Brain microvascular endothelial cell (primary cell): ENCODE results near the gene MED16.

Experiments
- DNase-seq: peaks from one replicate; pipeline ENCODE4 v3.0.0-alpha.2; 2020
- H3K27ac ChIP-seq: fragments of 250-450 bp; sonication (Bioruptor Pico); 2 replicates; pipeline ENCODE4 v1.5.1; 2020; ENCODE audit warnings: mild to moderate bottlenecking, moderate library complexity
- H3K27me3 ChIP-seq: fragments of 250-450 bp; sonication (Bioruptor Pico); replicated peaks from 2 replicates; pipeline ENCODE4 v1.5.1; 2020; ENCODE audit warnings: mild to moderate bottlenecking
- H3K36me3 ChIP-seq: fragments of 250-450 bp; sonication (Bioruptor Pico); replicated peaks from 2 replicates; pipeline ENCODE4 v1.5.1; 2020; ENCODE audit warnings: mild to moderate bottlenecking
- H3K4me3 ChIP-seq: 2 replicates; pipeline ENCODE4 v1.5.1; 2011; ENCODE audit warnings: low read depth, mild to moderate bottlenecking, control low read depth, low read length, moderate library complexity
- CTCF ChIP-seq: IDR thresholded peaks from 2 replicates; pipeline ENCODE4 v1.5.1; 2011; ENCODE audit warnings: low read depth, mild to moderate bottlenecking, moderate library complexity, low read length, control low read depth, inconsistent platforms; ENCODE audit errors: missing control alignments
- in situ Hi-C: cut with HindIII; loops from 2 replicates; pipeline ENCODE4 v1.10.0; 2017; ENCODE audit warnings: low sequenced_read_pairs, low pct_ligation_motif_present

MED16 gene

GRCh38 chr19:939922-940321 is 46.9 kb upstream of the MED16 start:
- H3K4me3 ChIP-seq, result no peak overlapping the region
- H3K27ac ChIP-seq, result no peak overlapping the region
- no peak for DNase-seq
- no peak for TF ChIP-seq CTCF
- H3K36me3 ChIP-seq, result peaks cover 15% of the 10 kb centered on the region
- no peaks in the 10 kb centered on the region for H3K27me3 ChIP-seq
- in situ Hi-C loops, result no loop called here

- no peaks in the 10 kb centered on the region for H3K27me3 ChIP-seq
- H3K36me3 ChIP-seq, result peaks cover 15% of the 10 kb centered on the region
- no peak overlapping the region for H3K27ac ChIP-seq
- no peak for DNase-seq
- TF ChIP-seq CTCF, result no peak
- no peak overlapping the region for H3K4me3 ChIP-seq
- in situ Hi-C loops, result no loop called here
These were observed 46.5 kb upstream of the MED16 start for GRCh38 chr19:939439-939838.

GRCh38 chr19:938233-938923 is 45.4 kb upstream of the MED16 start:
- no peaks in the 10 kb centered on the region for H3K27me3 ChIP-seq
- no peak for TF ChIP-seq CTCF
- peaks cover 15% of the 10 kb centered on the region for H3K36me3 ChIP-seq
- no peak overlapping the region for H3K27ac ChIP-seq
- in situ Hi-C loops, result no loop called here
- DNase-seq, result no peak
- no peak overlapping the region for H3K4me3 ChIP-seq

GRCh38 chr19:937259-937694 is 44.3 kb upstream of the MED16 start:
- in situ Hi-C loops, result no loop called here
- DNase-seq, result no peak
- no peak for TF ChIP-seq CTCF

GRCh38 chr19:936175-936546 is 43.2 kb upstream of the MED16 start:
- Histone ChIP-seq H3K27ac (no peak overlapping the region), H3K4me3 (no peak overlapping the region), H3K36me3 (peaks cover 9% of the 10 kb centered on the region), H3K27me3 (no peaks in the 10 kb centered on the region)
- no peak for TF ChIP-seq CTCF
- DNase-seq, result no peak
- in situ Hi-C loops, result no loop called here

More at GRCh38 chr19:937259-937694, 44.3 kb upstream of the MED16 start:
- H3K36me3 ChIP-seq, result peaks cover 9% of the 10 kb centered on the region
- no peak overlapping the region for H3K4me3 ChIP-seq
- no peak overlapping the region for H3K27ac ChIP-seq
- no peaks in the 10 kb centered on the region for H3K27me3 ChIP-seq

GRCh38 chr19:934865-935479 is 42.0 kb upstream of the MED16 start:
- DNase-seq, result no peak
- in situ Hi-C loops, result no loop called here
- Histone ChIP-seq H3K27me3 (no peaks in the 10 kb centered on the region), H3K4me3 (no peak overlapping the region), H3K36me3 (peaks cover 14% of the 10 kb centered on the region), H3K27ac (no peak overlapping the region)
- TF ChIP-seq CTCF, result no peak
